GM23338 (cell line): ENCODE results near the gene MEGF8. TPM values are rescaled to one million over a fixed set of nuclear protein-coding genes. Genes with fewer than 3 reads are reported as not detected.

Experiments used
- ATAC-seq: fragments of 200-7000 bp; cut with Tn5 transposase; 3 replicates; pipeline ENCODE4 v1.9.1; 2020
- DNase-seq: peaks from one replicate; pipeline ENCODE4 v3.0.0-alpha.2; 2015; ENCODE audit warnings: low spot score
- H2AFZ ChIP-seq: fragments of 200-600 bp; sonication (generic); 2 replicates; pipeline ENCODE4 v1.8.0; 2016; ENCODE audit warnings: antibody characterized with exemption, mild to moderate bottlenecking, moderate library complexity
- H3F3A ChIP-seq: fragments of 200-600 bp; sonication (generic); replicated peaks from 2 replicates; pipeline ENCODE4 v1.8.0; 2017; ENCODE audit warnings: antibody characterized with exemption, mixed run types, low read depth
- H3K27ac ChIP-seq: fragments of 200-600 bp; sonication (generic); 2 replicates; pipeline ENCODE4 v1.6.1; 2016; ENCODE audit warnings: low read depth
- H3K27me3 ChIP-seq: fragments of 200-600 bp; sonication (generic); 2 replicates; pipeline ENCODE4 v1.8.0; 2016; ENCODE audit warnings: mild to moderate bottlenecking, mixed run types, moderate library complexity; ENCODE audit not compliant: insufficient read depth
- H3K36me3 ChIP-seq: fragments of 200-600 bp; sonication (generic); 2 replicates; pipeline ENCODE4 v1.8.0; 2016; ENCODE audit warnings: mild to moderate bottlenecking; ENCODE audit not compliant: insufficient read depth
- H3K4me1 ChIP-seq: fragments of 200-600 bp; sonication (generic); 2 replicates; pipeline ENCODE4 v1.8.0; 2016; ENCODE audit warnings: mild to moderate bottlenecking, moderate library complexity; ENCODE audit not compliant: insufficient read depth
- H3K4me2 ChIP-seq: fragments of 200-600 bp; sonication (generic); 2 replicates; pipeline ENCODE4 v1.7.1; 2017; ENCODE audit warnings: mixed run types
- H3K4me3 ChIP-seq: fragments of 200-600 bp; sonication (generic); 2 replicates; pipeline ENCODE4 v1.6.1; 2016; ENCODE audit warnings: mixed run types
- H3K79me2 ChIP-seq: fragments of 200-600 bp; sonication (generic); replicated peaks from 2 replicates; pipeline ENCODE4 v1.8.0; 2017; ENCODE audit warnings: mild to moderate bottlenecking; ENCODE audit not compliant: insufficient read depth
- H3K9me2 ChIP-seq: fragments of 200-600 bp; sonication (generic); 2 replicates; pipeline ENCODE4 v1.8.0; 2017; ENCODE audit not compliant: insufficient read depth
- H4K20me1 ChIP-seq: fragments of 200-600 bp; sonication (generic); replicated peaks from 2 replicates; pipeline ENCODE4 v1.8.0; 2017; ENCODE audit warnings: mild to moderate bottlenecking; ENCODE audit not compliant: insufficient read depth
- H3K27ac Mint-ChIP-seq: 2 replicates; pipeline ENCODE4 v1.8.0; 2020; ENCODE audit warnings: inconsistent platforms, mild to moderate bottlenecking, moderate library complexity, mixed read lengths
- H3K27me3 Mint-ChIP-seq: 3 replicates; pipeline ENCODE4 v1.8.0; 2022; ENCODE audit warnings: low read depth, mild to moderate bottlenecking, moderate library complexity, mixed read lengths, inconsistent platforms; ENCODE audit not compliant: insufficient read depth, poor library complexity
- H3K36me3 Mint-ChIP-seq: 3 replicates; pipeline ENCODE4 v1.8.0; 2021; ENCODE audit warnings: low read depth, mild to moderate bottlenecking, inconsistent platforms, moderate library complexity, mixed read lengths
- H3K4me1 Mint-ChIP-seq: 3 replicates; pipeline ENCODE4 v1.8.0; 2020; ENCODE audit warnings: mild to moderate bottlenecking, inconsistent platforms, mixed read lengths
- H3K4me3 Mint-ChIP-seq: 3 replicates; pipeline ENCODE4 v1.8.0; 2021; ENCODE audit warnings: moderate library complexity, mild to moderate bottlenecking, inconsistent platforms, mixed read lengths
- H3K9me3 Mint-ChIP-seq: 3 replicates; pipeline ENCODE4 v1.8.0; 2020; ENCODE audit warnings: moderate library complexity, mild to moderate bottlenecking, inconsistent platforms, mixed read lengths
- CREB1 ChIP-seq: fragments of 250-450 bp; sonication (Bioruptor Pico); IDR thresholded peaks from 2 replicates; pipeline ENCODE4 v1.5.0; 2020; ENCODE audit warnings: low read depth, mild to moderate bottlenecking, moderate library complexity
- CTCF ChIP-seq, 2 experiments: fragments of 200-600 bp in 1 of 2; sonication (generic) in 1 of 2; conservative IDR thresholded peaks; 2 replicates each; pipeline versions ENCODE4 v1.5.1 to v1.6.1; 2016 to 2017; ENCODE audit warnings: antibody characterized with exemption in 2 of 2, low read depth in 2 of 2, mild to moderate bottlenecking in 2 of 2, moderate library complexity in 1 of 2
- ETS1 ChIP-seq: IDR thresholded peaks from 2 replicates; pipeline ENCODE4 v1.6.1; 2016; ENCODE audit warnings: antibody characterized with exemption
- EZH2 ChIP-seq: fragments of 200-600 bp; sonication (generic); IDR thresholded peaks from one replicate; pipeline ENCODE4 v1.8.0; 2017; ENCODE audit warnings: antibody characterized with exemption, mild to moderate bottlenecking, low read depth; ENCODE audit not compliant: unreplicated experiment
- EZH2phosphoT487 ChIP-seq: fragments of 200-600 bp; sonication (generic); IDR thresholded peaks from one replicate; pipeline ENCODE4 v1.8.1; 2018; ENCODE audit warnings: antibody characterized with exemption; ENCODE audit not compliant: unreplicated experiment
- JUNB ChIP-seq: IDR thresholded peaks from one replicate; pipeline ENCODE4 v1.6.1; 2016; ENCODE audit warnings: antibody characterized with exemption; ENCODE audit not compliant: unreplicated experiment
- NANOG ChIP-seq: IDR thresholded peaks from 2 replicates; pipeline ENCODE4 v1.6.1; 2016; ENCODE audit warnings: antibody characterized with exemption, borderline replicate concordance
- POLR2AphosphoS5 ChIP-seq: IDR thresholded peaks from 2 replicates; pipeline ENCODE4 v1.6.1; 2016; ENCODE audit warnings: antibody characterized with exemption, low read depth
- REST ChIP-seq: IDR thresholded peaks from one replicate; pipeline ENCODE4 v1.6.1; 2018; ENCODE audit warnings: antibody characterized with exemption; ENCODE audit not compliant: unreplicated experiment
- STAT1 ChIP-seq: IDR thresholded peaks from one replicate; pipeline ENCODE4 v1.6.1; 2016; ENCODE audit warnings: antibody characterized with exemption; ENCODE audit not compliant: unreplicated experiment
- ZNF331 ChIP-seq: fragments of 250-450 bp; sonication (Bioruptor Pico); IDR thresholded peaks from 2 replicates; pipeline ENCODE4 v1.5.0; 2020; ENCODE audit warnings: low read depth, mild to moderate bottlenecking, moderate library complexity
- polyA plus RNA-seq: library from polyadenylated mRNA; unstranded; fragments of >200 nt; fragmentation: Nextera tagmentation; extraction: Ambion mirVana; gene quantifications from 2 replicates; pipeline ENCODE4 v1.2.1, GENCODE V29; 2016
- total RNA-seq: library from RNA; depleted of rRNA; stranded (reverse); fragments of >200 nt; shearing (Covaris generic); gene quantifications from 2 replicates; pipeline ENCODE4 v1.2.3, GENCODE V29; 2014

Gene MEGF8
- total and polyA plus RNA-seq, 2 experiments from 2014 or later = 6.2 to 40.5 TPM

- DNase-seq = no peak
- Mint-ChIP-seq H3K27me3 (peaks cover 78% of the 10 kb centered on the region), H3K4me1 (peaks cover 19% of the 10 kb centered on the region), H3K27ac (no peak overlapping the region), H3K36me3 (peaks cover 31% of the 10 kb centered on the region), H3K4me3 (no peak overlapping the region), H3K9me3 (no peaks in the 10 kb centered on the region; the same call in 1 of the 3 replicates)
- Histone ChIP-seq H3K4me2 (no peak overlapping the region), H3K36me3 (no peaks in the 10 kb centered on the region), H3F3A (no peaks in the 10 kb centered on the region), H2AFZ (no peak overlapping the region), H4K20me1 (peaks cover 8% of the 10 kb centered on the region), H3K4me1 (no peaks in the 10 kb centered on the region), H3K79me2 (no peaks in the 10 kb centered on the region), H3K27ac (no peak overlapping the region), H3K4me3 (no peak overlapping the region), H3K27me3 (peaks cover 16% of the 10 kb centered on the region), H3K9me2 (no peaks in the 10 kb centered on the region)
- no peak for TF ChIP-seq NANOG
- TF ChIP-seq REST = no peak
- no peak for TF ChIP-seq CREB1
- no peak for TF ChIP-seq EZH2phosphoT487
- TF ChIP-seq EZH2 = no peak
- no peak for TF ChIP-seq POLR2AphosphoS5
- no peak for TF ChIP-seq JUNB
- no peak for TF ChIP-seq ETS1
- no peak for TF ChIP-seq ZNF331
- TF ChIP-seq CTCF (conservative IDR thresholded peaks at IDR 0.05; ENCODE audit: low read depth in 2 of 2) = no peak
- TF ChIP-seq STAT1 = no peak
- ATAC-seq = no peak
These were observed 84.9 kb downstream of the MEGF8 start for GRCh38 chr19:42410371-42410770.
